Measurements from ENCODE around the gene BMS1.
"Not testable (repeated sequence)": the region's sequence is repeated elsewhere in the genome, so short reads cannot be mapped to it uniquely, and the experiment has no call there.

BMS1 gene, protein sequence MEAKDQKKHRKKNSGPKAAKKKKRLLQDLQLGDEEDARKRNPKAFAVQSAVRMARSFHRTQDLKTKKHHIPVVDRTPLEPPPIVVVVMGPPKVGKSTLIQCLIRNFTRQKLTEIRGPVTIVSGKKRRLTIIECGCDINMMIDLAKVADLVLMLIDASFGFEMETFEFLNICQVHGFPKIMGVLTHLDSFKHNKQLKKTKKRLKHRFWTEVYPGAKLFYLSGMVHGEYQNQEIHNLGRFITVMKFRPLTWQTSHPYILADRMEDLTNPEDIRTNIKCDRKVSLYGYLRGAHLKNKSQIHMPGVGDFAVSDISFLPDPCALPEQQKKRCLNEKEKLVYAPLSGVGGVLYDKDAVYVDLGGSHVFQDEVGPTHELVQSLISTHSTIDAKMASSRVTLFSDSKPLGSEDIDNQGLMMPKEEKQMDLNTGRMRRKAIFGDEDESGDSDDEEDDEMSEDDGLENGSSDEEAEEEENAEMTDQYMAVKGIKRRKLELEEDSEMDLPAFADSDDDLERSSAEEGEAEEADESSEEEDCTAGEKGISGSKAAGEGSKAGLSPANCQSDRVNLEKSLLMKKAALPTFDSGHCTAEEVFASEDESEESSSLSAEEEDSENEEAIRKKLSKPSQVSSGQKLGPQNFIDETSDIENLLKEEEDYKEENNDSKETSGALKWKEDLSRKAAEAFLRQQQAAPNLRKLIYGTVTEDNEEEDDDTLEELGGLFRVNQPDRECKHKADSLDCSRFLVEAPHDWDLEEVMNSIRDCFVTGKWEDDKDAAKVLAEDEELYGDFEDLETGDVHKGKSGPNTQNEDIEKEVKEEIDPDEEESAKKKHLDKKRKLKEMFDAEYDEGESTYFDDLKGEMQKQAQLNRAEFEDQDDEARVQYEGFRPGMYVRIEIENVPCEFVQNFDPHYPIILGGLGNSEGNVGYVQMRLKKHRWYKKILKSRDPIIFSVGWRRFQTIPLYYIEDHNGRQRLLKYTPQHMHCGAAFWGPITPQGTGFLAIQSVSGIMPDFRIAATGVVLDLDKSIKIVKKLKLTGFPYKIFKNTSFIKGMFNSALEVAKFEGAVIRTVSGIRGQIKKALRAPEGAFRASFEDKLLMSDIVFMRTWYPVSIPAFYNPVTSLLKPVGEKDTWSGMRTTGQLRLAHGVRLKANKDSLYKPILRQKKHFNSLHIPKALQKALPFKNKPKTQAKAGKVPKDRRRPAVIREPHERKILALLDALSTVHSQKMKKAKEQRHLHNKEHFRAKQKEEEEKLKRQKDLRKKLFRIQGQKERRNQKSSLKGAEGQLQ

DNA sequence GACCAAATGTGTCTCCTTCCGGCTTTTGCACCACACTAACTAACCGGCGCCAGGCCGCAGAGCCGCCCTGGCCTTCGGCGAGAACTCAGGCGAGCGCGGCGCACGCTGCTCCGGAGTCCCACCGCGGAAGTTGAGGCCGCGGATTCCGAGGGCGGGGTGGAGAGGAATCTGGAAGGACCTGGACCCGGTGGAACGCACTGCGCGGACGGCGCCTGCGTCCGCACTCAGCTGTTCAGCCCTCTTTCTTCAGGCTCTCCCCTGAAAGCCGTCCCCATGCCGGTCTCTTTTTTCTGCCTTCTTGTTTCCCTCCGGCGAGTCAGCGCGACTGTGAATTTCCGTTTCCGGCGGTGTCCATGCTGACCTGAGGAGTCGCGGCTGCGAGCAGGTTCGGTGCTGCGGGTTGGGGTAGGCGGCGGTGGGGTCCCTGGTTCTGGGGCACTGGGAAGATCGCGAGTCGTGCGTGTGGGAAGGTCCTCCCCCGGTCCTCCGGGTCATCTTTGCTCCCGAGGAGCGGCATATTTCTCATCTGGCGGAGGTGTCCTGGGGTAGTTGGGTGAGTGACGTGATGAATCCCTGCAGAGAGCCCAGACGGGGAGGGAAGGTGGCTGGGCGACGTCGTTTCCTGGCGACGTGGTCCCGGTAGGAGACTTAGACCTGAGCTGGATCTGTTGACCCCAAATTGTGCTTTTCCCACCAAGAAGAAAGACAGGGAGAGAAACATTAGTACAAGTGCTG lies at the start of gene BMS1:
BMS1 (plus strand) TSS at position 350 of the 735 bp plus-strand sequence. CDS start 1,600 bp downstream, outside the sequence.
- Histone ChIP-seq H3K4me3 (ENCODE audit: low read depth, low read length) (peak within 1 kb of the TSS; percentile 90), H3K9me3 (ENCODE audit: control insufficient read depth, insufficient read depth, low read length) (no peaks in the 10 kb centered on the region), H3K4me1 (ENCODE audit: control insufficient read depth, insufficient read depth, low read length) (no peaks in the 10 kb centered on the region), H3K9ac (ENCODE audit: low read depth, low read length) (peak within 1 kb of the TSS; percentile 93), H3K27me3 (ENCODE audit: control insufficient read depth, insufficient read depth, low read length) (peaks cover 19% of the 10 kb centered on the region), H3K36me3 (ENCODE audit: control insufficient read depth, insufficient read depth, low read length) (peaks cover 35% of the 10 kb centered on the region), H3K27ac (ENCODE audit: low read depth, low read length) (peak within 1 kb of the TSS; percentile 88)

DNA sequence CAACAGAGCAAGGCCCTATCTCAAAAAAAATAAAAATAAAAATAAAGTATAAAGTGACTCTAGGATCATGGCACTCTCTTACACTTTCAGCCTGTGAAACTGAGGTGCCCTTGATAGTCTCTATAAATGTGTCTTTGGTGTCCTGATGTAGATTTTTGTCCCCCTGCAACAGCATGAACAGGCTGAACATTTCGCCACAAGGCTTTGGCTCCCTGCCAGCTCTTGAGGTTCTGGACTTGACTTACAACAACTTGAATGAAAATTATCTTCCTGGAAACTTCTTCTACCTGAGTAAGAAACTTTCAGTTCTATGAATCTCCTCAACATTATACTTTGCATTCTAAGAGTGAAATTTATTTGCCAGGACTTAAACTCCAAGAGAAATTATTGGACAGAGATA lies 48.1 kb upstream of the BMS1 start:
- H3K27ac ChIP-seq (ENCODE audit: low read depth, low read length) = no peak overlapping the region
- no peaks in the 10 kb centered on the region for H3K27me3 ChIP-seq (ENCODE audit: control insufficient read depth, insufficient read depth, low read length)
- no peaks in the 10 kb centered on the region for H3K4me1 ChIP-seq (ENCODE audit: control insufficient read depth, insufficient read depth, low read length)
- no peaks in the 10 kb centered on the region for H3K36me3 ChIP-seq (ENCODE audit: control insufficient read depth, insufficient read depth, low read length)
- peaks cover 56% of the 10 kb centered on the region for H3K9me3 ChIP-seq (ENCODE audit: control insufficient read depth, insufficient read depth, low read length)
- H3K9ac ChIP-seq (ENCODE audit: low read depth, low read length) = no peak overlapping the region
- H3K4me3 ChIP-seq (ENCODE audit: low read depth, low read length) = no peak overlapping the region

DNA sequence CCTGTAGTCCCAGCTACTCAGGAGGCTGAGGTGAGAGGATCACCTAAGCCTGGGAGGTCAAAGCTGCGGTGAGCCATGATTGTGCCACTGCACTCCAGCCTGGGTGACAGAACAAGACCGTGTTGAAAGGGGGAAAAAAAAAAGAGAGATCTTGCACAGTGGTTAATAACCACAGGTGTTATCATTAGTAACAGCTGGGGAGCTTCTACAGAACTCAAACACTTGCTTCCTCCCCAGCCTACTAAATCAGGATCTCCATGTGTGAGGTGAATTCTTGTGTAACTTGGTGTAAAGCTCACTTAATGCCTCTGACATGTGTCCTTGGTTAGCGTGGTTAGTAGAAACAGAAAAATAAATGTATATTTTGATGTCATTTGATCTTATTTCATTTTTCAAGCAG lies 43.9 kb upstream of the BMS1 start:
- no peaks in the 10 kb centered on the region for H3K4me1 ChIP-seq (ENCODE audit: control insufficient read depth, insufficient read depth, low read length)
- H3K9me3 ChIP-seq (ENCODE audit: control insufficient read depth, insufficient read depth, low read length) = peaks cover 49% of the 10 kb centered on the region
- H3K27me3 ChIP-seq (ENCODE audit: control insufficient read depth, insufficient read depth, low read length) = no peaks in the 10 kb centered on the region
- no peak overlapping the region for H3K27ac ChIP-seq (ENCODE audit: low read depth, low read length)
- H3K9ac ChIP-seq (ENCODE audit: low read depth, low read length) = no peak overlapping the region
- H3K4me3 ChIP-seq (ENCODE audit: low read depth, low read length) = no peak overlapping the region
- H3K36me3 ChIP-seq (ENCODE audit: control insufficient read depth, insufficient read depth, low read length) = no peaks in the 10 kb centered on the region

DNA sequence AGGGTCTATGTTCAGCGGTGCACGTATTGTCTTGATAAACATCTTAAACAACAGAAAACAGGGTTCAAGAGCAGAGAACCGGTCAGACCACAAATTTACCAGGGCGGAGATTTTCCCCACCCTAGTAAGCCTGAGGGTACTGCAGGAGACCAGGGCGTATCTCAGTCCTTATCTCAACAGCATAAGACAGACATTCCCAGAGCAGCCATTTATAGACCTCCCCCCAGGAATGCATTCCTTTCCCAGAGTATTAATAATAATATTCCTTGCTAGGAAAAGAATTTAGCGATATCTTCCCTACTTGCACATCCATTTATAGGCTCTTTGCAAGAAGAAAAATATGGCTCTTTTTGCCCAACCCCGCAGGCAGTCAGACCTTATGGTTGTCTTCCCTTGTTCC lies 41.1 kb upstream of the BMS1 start:
- not testable (repeated sequence) for H3K9ac ChIP-seq (ENCODE audit: low read depth, low read length); H3K27ac ChIP-seq (ENCODE audit: low read depth, low read length); H3K27me3 ChIP-seq (ENCODE audit: control insufficient read depth, insufficient read depth, low read length); H3K4me1 ChIP-seq (ENCODE audit: control insufficient read depth, insufficient read depth, low read length); H3K36me3 ChIP-seq (ENCODE audit: control insufficient read depth, insufficient read depth, low read length); H3K4me3 ChIP-seq (ENCODE audit: low read depth, low read length)
- peaks cover 55% of the 10 kb centered on the region for H3K9me3 ChIP-seq (ENCODE audit: control insufficient read depth, insufficient read depth, low read length)

DNA sequence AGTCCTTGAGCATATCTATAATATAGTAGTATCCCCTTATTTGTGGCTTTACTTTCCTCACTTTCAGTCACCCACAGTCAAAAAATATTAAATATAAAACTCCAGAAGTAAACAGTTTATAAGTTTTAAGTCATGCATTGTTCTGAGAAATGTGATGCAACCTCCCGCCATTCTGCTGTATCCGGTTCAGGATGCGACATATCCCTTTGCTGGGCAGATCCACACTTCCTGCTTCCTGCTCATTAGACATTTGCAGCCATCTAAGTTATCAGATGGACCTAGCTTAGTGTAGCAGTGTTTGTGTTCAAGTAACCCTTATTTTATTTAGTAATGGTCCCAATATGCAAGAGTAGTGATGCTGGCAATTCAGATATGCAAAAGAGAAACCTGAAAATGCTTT lies 38.9 kb upstream of the BMS1 start:
- no peak overlapping the region for H3K9ac ChIP-seq (ENCODE audit: low read depth, low read length)
- H3K27ac ChIP-seq (ENCODE audit: low read depth, low read length) = no peak overlapping the region
- no peaks in the 10 kb centered on the region for H3K27me3 ChIP-seq (ENCODE audit: control insufficient read depth, insufficient read depth, low read length)
- H3K4me1 ChIP-seq (ENCODE audit: control insufficient read depth, insufficient read depth, low read length) = no peaks in the 10 kb centered on the region
- H3K9me3 ChIP-seq (ENCODE audit: control insufficient read depth, insufficient read depth, low read length) = peaks cover 49% of the 10 kb centered on the region
- H3K36me3 ChIP-seq (ENCODE audit: control insufficient read depth, insufficient read depth, low read length) = no peaks in the 10 kb centered on the region
- no peak overlapping the region for H3K4me3 ChIP-seq (ENCODE audit: low read depth, low read length)

DNA sequence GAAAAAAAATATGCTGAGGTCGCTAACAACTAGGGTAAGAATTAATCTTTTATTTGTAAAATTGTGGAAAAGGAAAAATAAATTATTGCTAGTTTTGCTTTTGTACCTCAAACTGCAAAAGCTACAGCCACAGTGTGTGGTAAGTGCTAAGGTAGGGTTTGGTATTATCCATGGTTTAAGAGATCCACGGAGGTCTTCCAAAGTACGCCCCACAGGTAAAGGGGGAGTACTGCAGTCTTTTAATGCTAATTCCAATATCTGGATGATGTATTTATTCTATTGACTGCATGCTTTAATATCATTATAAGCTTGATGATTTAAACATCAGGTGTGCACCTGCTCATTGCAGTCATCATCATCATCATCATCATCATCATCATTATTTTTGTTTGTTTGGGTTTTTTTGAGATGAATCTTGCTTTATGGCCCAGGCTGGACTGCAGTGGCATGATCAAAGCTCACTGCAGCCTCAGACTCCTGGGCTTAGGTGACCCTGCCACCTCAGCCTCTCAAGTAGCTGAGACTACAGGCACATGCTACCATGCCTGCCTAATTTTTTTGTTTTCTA lies 38.4 kb upstream of the BMS1 start:
- Histone ChIP-seq H3K27ac (ENCODE audit: low read depth, low read length) (no peak overlapping the region), H3K27me3 (ENCODE audit: control insufficient read depth, insufficient read depth, low read length) (no peaks in the 10 kb centered on the region), H3K4me1 (ENCODE audit: control insufficient read depth, insufficient read depth, low read length) (no peaks in the 10 kb centered on the region), H3K9ac (ENCODE audit: low read depth, low read length) (no peak overlapping the region), H3K9me3 (ENCODE audit: control insufficient read depth, insufficient read depth, low read length) (peaks cover 44% of the 10 kb centered on the region), H3K36me3 (ENCODE audit: control insufficient read depth, insufficient read depth, low read length) (no peaks in the 10 kb centered on the region), H3K4me3 (ENCODE audit: low read depth, low read length) (no peak overlapping the region)

DNA sequence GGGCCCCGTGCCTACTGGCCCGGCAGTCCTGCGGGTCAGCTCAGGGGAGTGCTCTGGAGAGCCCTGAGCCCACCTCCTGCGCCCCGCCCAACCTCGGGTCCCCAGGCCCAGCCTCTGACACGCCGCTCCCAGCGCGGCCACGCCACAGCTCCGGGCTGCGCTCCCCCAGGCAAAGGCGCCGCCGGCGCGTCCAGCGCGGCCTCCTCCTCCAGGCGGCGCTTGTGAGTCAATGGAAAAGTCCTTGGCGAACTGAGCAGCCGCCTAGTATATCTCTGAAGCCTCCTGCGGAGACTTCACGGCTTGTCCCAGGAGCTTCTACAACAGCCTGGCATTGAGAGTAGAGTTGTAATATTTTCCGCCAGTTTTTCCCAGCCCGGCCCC lies 29.5 kb upstream of the BMS1 start:
- no peak overlapping the region for H3K9ac ChIP-seq (ENCODE audit: low read depth, low read length)
- no peak overlapping the region for H3K27ac ChIP-seq (ENCODE audit: low read depth, low read length)
- no peaks in the 10 kb centered on the region for H3K36me3 ChIP-seq (ENCODE audit: control insufficient read depth, insufficient read depth, low read length)
- no peaks in the 10 kb centered on the region for H3K4me1 ChIP-seq (ENCODE audit: control insufficient read depth, insufficient read depth, low read length)
- H3K27me3 ChIP-seq (ENCODE audit: control insufficient read depth, insufficient read depth, low read length) = peaks cover 67% of the 10 kb centered on the region
- peak overlapping the region; percentile 54 for H3K4me3 ChIP-seq (ENCODE audit: low read depth, low read length)
- H3K9me3 ChIP-seq (ENCODE audit: control insufficient read depth, insufficient read depth, low read length) = no peaks in the 10 kb centered on the region; the same call in 1 of the 2 replicates

DNA sequence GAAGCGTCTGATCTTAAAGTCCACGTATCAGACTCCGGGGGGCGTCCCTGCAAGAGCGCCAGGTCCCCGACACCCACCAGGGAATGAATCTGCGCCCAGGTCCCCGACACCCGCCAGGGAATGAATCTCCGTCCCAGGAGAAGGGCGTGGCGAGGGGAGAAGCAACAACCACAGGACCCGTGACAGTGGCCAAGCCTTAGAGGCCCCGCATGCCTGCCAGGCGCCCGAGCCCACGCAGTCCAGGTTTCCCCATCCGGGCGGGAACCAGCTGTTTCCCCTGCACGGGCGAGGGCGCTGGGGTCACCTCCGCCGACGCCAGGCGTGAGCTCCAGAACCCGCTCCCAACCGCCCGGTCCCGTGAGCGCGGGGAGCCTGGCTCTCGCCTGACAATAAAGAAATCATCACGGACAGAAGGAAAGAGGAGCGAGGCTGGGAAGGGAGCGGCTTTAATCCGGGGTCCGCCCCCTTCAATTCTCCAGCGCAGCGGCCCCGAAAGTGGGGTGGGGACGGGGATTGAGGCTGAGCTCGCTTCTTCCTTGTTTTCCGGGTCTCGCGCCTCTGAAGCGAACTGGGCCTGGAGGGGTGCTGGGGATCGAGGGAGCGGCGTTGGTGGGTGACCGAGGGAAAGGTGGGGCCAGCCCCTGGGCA lies 29.0 kb upstream of the BMS1 start:
- Histone ChIP-seq H3K36me3 (ENCODE audit: control insufficient read depth, insufficient read depth, low read length) (no peaks in the 10 kb centered on the region), H3K27ac (ENCODE audit: low read depth, low read length) (no peak overlapping the region), H3K4me3 (ENCODE audit: low read depth, low read length) (peak overlapping the region; percentile 54), H3K9me3 (ENCODE audit: control insufficient read depth, insufficient read depth, low read length) (no peaks in the 10 kb centered on the region; the same call in 1 of the 2 replicates), H3K4me1 (ENCODE audit: control insufficient read depth, insufficient read depth, low read length) (no peaks in the 10 kb centered on the region), H3K27me3 (ENCODE audit: control insufficient read depth, insufficient read depth, low read length) (peaks cover 68% of the 10 kb centered on the region), H3K9ac (ENCODE audit: low read depth, low read length) (no peak overlapping the region)

DNA sequence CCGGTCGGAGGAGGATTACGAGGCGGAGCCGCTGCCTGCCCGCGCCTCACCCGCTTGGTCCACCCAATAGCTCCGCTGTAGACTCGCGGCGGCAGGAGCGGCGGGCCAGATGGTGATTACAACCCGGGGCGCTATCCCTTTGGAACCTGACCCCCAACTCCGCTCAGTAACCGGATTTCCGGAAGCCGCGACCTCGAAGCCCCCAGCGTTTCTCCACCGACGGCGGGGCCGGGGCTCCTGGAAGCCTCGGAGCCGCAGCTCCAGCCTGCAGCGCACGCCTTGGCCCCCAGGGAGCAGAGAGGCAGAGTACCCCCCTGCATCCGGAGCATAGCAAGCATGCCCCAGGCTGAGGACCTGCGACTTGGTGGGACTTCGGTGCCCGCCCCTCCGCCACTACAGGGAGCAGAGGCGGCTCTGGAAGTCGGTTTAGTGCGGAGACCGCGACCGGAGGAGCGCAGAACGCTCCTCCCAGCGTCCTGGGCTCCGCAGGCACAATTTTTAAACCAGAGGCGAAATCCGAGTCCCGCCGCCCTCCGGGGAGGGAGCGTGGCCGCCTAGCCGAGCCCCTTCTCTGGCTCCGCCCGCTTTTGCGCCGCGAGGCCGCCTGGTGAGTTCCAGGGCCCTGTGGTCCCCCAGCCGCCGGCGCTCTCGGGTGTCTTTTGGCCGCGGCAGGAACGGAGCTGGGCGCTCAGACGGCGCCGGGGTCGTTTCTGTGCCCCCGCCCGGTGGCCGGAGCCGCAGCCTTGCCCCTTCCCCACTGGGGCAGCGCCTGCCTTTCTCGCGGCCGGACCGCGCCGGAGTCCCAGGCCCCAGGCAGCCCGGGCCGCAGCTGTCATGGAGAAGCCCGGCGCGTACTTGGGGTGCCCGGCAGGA lies 28.2 kb upstream of the BMS1 start:
- H3K27ac ChIP-seq (ENCODE audit: low read depth, low read length) = no peak overlapping the region
- H3K4me1 ChIP-seq (ENCODE audit: control insufficient read depth, insufficient read depth, low read length) = no peaks in the 10 kb centered on the region
- H3K9me3 ChIP-seq (ENCODE audit: control insufficient read depth, insufficient read depth, low read length) = no peaks in the 10 kb centered on the region; the same call in 1 of the 2 replicates
- H3K27me3 ChIP-seq (ENCODE audit: control insufficient read depth, insufficient read depth, low read length) = peaks cover 68% of the 10 kb centered on the region
- H3K36me3 ChIP-seq (ENCODE audit: control insufficient read depth, insufficient read depth, low read length) = no peaks in the 10 kb centered on the region
- peak overlapping the region; percentile 54 for H3K4me3 ChIP-seq (ENCODE audit: low read depth, low read length)
- H3K9ac ChIP-seq (ENCODE audit: low read depth, low read length) = no peak overlapping the region
